A673 (cell line): Measurements from ENCODE around the gene SSPN.

Experiments used
- EZH2 ChIP-seq: fragments of 200-600 bp; sonication (generic); IDR thresholded peaks from 2 replicates; pipeline ENCODE4 v1.6.1; 2017; ENCODE audit warnings: borderline replicate concordance, low read depth, mild to moderate bottlenecking, mixed read lengths, antibody characterized with exemption, low read length; ENCODE audit not compliant: poor library complexity, severe bottlenecking
- TF ChIP-seq, protein P1 (sequence below): fragments of 300-800, 200-600 bp; sonication (generic); conservative IDR thresholded peaks from 2 replicates; pipeline ENCODE4 v1.5.1; 2017; ENCODE audit warnings: low read depth, mild to moderate bottlenecking, antibody characterized with exemption, low read length, moderate library complexity, mixed read lengths

- TF ChIP-seq, protein P1, sequence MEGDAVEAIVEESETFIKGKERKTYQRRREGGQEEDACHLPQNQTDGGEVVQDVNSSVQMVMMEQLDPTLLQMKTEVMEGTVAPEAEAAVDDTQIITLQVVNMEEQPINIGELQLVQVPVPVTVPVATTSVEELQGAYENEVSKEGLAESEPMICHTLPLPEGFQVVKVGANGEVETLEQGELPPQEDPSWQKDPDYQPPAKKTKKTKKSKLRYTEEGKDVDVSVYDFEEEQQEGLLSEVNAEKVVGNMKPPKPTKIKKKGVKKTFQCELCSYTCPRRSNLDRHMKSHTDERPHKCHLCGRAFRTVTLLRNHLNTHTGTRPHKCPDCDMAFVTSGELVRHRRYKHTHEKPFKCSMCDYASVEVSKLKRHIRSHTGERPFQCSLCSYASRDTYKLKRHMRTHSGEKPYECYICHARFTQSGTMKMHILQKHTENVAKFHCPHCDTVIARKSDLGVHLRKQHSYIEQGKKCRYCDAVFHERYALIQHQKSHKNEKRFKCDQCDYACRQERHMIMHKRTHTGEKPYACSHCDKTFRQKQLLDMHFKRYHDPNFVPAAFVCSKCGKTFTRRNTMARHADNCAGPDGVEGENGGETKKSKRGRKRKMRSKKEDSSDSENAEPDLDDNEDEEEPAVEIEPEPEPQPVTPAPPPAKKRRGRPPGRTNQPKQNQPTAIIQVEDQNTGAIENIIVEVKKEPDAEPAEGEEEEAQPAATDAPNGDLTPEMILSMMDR, result no peak
- no peak for TF ChIP-seq EZH2
These were observed 8.2 kb upstream of the SSPN start for GRCh38 chr12:26187014-26187798.
